Heart left ventricle (tissue), 13 donors: Measurements from ENCODE around the gene KIAA1671.

Experiments
- CTCF ChIP-seq, 12 donors: fragments of 200-600 bp; sonication (generic) in 4 of 12; IDR thresholded peaks; one replicate each; pipeline versions ENCODE4 v1.5.0 to v1.8.0; 2018 to 2022; ENCODE audit warnings: antibody characterized with exemption in 12 of 12, mild to moderate bottlenecking in 5 of 12
- POLR2A ChIP-seq, 2 donors: fragments of 450-650 bp; IDR thresholded peaks; one replicate each; pipeline ENCODE4 v1.6.1; 2017; ENCODE audit warnings: antibody characterized with exemption in 2 of 2, mild to moderate bottlenecking in 2 of 2, moderate library complexity in 2 of 2
- donor health status: ischemic (EF 13 %, LVEDD 7.1; RV severe dilation, severe dysfunction).
- donor health status: DM: no; HTN: yes; CAD: no.
- donor health status: DM: no; HTN: no; CAD: no.
- donor health status: ischemic (EF 25% LVEDD 6.9; RV normal size, moderate dysfunction).
- donor health status: ischemic (EF 25% LVEDD 5.7; RV mildly dilated, moderate dysfunction).
- donor health status: ischemic (EF 35%, LVEDD 5.7; RV mildly dilated, moderate dysfunction).
- donor health status: nonischemic (EF 11% LVEDD 7.7; RV severe dilation, severe dysfunction).
- donor health status: DM: yes; HTN: yes; CAD: no.
- donor health status: PGD.
- donor health status: ischemic (EF 29% LVEDD 5.4; RV normal size, mild dysfunction).
- donor health status: nonischemic (EF 23%, LVEDD 6.1; RV moderate dilation, normal function).

GRCh38 chr22:25123677-25124076 lies 171.2 kb downstream of the KIAA1671 start:
- TF ChIP-seq CTCF (IDR thresholded peaks at IDR 0.05) (no peak), POLR2A (IDR thresholded peaks at IDR 0.05) (no peak)
